ENCODE measurements around the gene CD244.

GRCh38 chr1:160810486-160810885, 52.2 kb downstream of the CD244 start:
- TF ChIP-seq CTCF (conservative IDR thresholded peaks at IDR 0.05; ENCODE audit: low read length) (no peak), EZH2phosphoT487 (IDR thresholded peaks at IDR 0.05; ENCODE audit: borderline replicate concordance, low read depth, low read length) (no peak)
